ENCODE results near the gene FAAP20.

Gene FAAP20

GRCh38 chr1:2194319-2194897 lies at the start of gene FAAP20:
FAAP20 (minus strand) TSS chr1:2194772; CDS start chr1:2194749, 23 bp downstream.
- DNase-seq (ENCODE audit: low read depth in 2 of 2), result peak in 1 of 2 donors; percentile 66

- DNase-seq (ENCODE audit: low read depth in 2 of 2), result no peak
Observed at GRCh38 chr1:2242814-2243725, 48.5 kb upstream of the FAAP20 start.

GRCh38 chr1:2241820-2242219 lies 47.2 kb upstream of the FAAP20 start:
- no peak for DNase-seq (ENCODE audit: low read depth in 2 of 2)

- DNase-seq (ENCODE audit: low read depth in 2 of 2), result no peak
Observed at GRCh38 chr1:2240270-2241156, 45.9 kb upstream of the FAAP20 start.

GRCh38 chr1:2239384-2239985 lies 44.9 kb upstream of the FAAP20 start:
- DNase-seq (ENCODE audit: low read depth in 2 of 2), result no peak

GRCh38 chr1:2239013-2239370 lies 44.4 kb upstream of the FAAP20 start:
- DNase-seq (ENCODE audit: low read depth in 2 of 2), result no peak

GRCh38 chr1:2238361-2239012 lies 43.9 kb upstream of the FAAP20 start:
- no peak for DNase-seq (ENCODE audit: low read depth in 2 of 2)

GRCh38 chr1:2237773-2238172 lies 43.2 kb upstream of the FAAP20 start:
- DNase-seq (ENCODE audit: low read depth in 2 of 2), result no peak

- no peak for DNase-seq (ENCODE audit: low read depth in 2 of 2)
Observed at GRCh38 chr1:2236695-2237677, 42.4 kb upstream of the FAAP20 start.

- DNase-seq (ENCODE audit: low read depth in 2 of 2), result no peak
Observed at GRCh38 chr1:2235300-2235998, 40.9 kb upstream of the FAAP20 start.

- DNase-seq (ENCODE audit: low read depth in 2 of 2), result no peak
Observed at GRCh38 chr1:2234762-2235113, 40.2 kb upstream of the FAAP20 start.

- peak in 1 of 2 donors; percentile 55 for DNase-seq (ENCODE audit: low read depth in 2 of 2)
Observed at GRCh38 chr1:2233997-2234761, 39.6 kb upstream of the FAAP20 start.

- DNase-seq (ENCODE audit: low read depth in 2 of 2), result no peak
Observed at GRCh38 chr1:2233468-2233867, 38.9 kb upstream of the FAAP20 start.

- no peak for DNase-seq (ENCODE audit: low read depth in 2 of 2)
Observed at GRCh38 chr1:2232916-2233438, 38.4 kb upstream of the FAAP20 start.

- no peak for DNase-seq (ENCODE audit: low read depth in 2 of 2)
Observed at GRCh38 chr1:2232255-2232915, 37.8 kb upstream of the FAAP20 start.

GRCh38 chr1:2231532-2232254 lies 37.1 kb upstream of the FAAP20 start:
- no peak for DNase-seq (ENCODE audit: low read depth in 2 of 2)

GRCh38 chr1:2230781-2231531 lies 36.4 kb upstream of the FAAP20 start:
- no peak for DNase-seq (ENCODE audit: low read depth in 2 of 2)

Measured in stimulated activated CD8-positive, alpha-beta memory T cell treated with anti-CD3 and anti-CD28 coated beads, Interleukin-15, amount 100 ng/mL, for 4 hours (primary cell).